Stomach (tissue), 9 donors: ENCODE data around the gene TCP1. TPM values are rescaled to one million over a fixed set of nuclear protein-coding genes. Genes with fewer than 3 reads are reported as not detected.
A peak's percentile ranks its signal among the peaks of the same experiment; 100 is the strongest.

Source experiments
- DNase-seq, 2 donors: peaks; one replicate each; pipeline versions ENCODE4 v3.0.0 to v3.0.0-alpha.2; 2013 to 2019
- H3K27ac ChIP-seq, 5 donors: fragments of 200-600 bp in 4 of 5; sonication (generic) in 4 of 5; one replicate each; pipeline ENCODE4 v1.5.1; 2013 to 2019; ENCODE audit warnings: mild to moderate bottlenecking in 1 of 5, moderate library complexity in 1 of 5
- H3K27me3 ChIP-seq, 3 donors: fragments of 200-600 bp; sonication (generic); one replicate each; pipeline ENCODE4 v1.5.1; 2017 to 2019; ENCODE audit warnings: mixed run types in 1 of 3
- H3K36me3 ChIP-seq, 4 donors: fragments of 200-600 bp; sonication (generic); 1 replicate in 3 of 4; 2 replicates in 1 of 4; pipeline ENCODE4 v1.5.1; 2016 to 2019
- H3K4me1 ChIP-seq, 4 donors: fragments of 200-600 bp; sonication (generic); one replicate each; pipeline ENCODE4 v1.5.1; 2016 to 2019
- H3K4me3 ChIP-seq, 4 donors: fragments of 200-600 bp; sonication (generic) in 3 of 4; one replicate each; pipeline ENCODE4 v1.5.1; 2016 to 2019; ENCODE audit warnings: mild to moderate bottlenecking in 1 of 4
- H3K9me3 ChIP-seq, 4 donors: fragments of 200-600 bp; sonication (generic); one replicate each; pipeline ENCODE4 v1.5.1; 2016 to 2019
- EP300 ChIP-seq: sonication (generic); formaldehyde crosslinking; IDR thresholded peaks from one replicate; pipeline ENCODE4 v1.6.1; 2017; ENCODE audit warnings: antibody characterized with exemption
- POLR2A ChIP-seq, 4 donors: fragments of 450-650 bp; IDR thresholded peaks; one replicate each; pipeline ENCODE4 v1.6.1; 2016; ENCODE audit warnings: antibody characterized with exemption in 4 of 4, control low read depth in 2 of 4, mild to moderate bottlenecking in 1 of 4, moderate library complexity in 1 of 4
- POLR2AphosphoS5 ChIP-seq, 3 donors: sonication (generic); formaldehyde crosslinking; IDR thresholded peaks; one replicate each; pipeline ENCODE4 v1.6.1; 2016; ENCODE audit warnings: antibody characterized with exemption in 3 of 3
- WGBS, 5 donors: extraction: QIAGEN DNeasy Blood & Tissue Kit in 3 of 5; methylation state at CpG; one replicate each; pipeline versions ENCODE4 v1.1.5 to v1.1.7; 2013 to 2018; 5-methylcytosine and 5-hydroxymethylcytosine counted together
- intact Hi-C: fragments of 100-400 bp; cut with DNase I; formaldehyde crosslinking; loops from one replicate; pipeline ENCODE4 v1.15.1; 2023; ENCODE audit warnings: low total_unique reads
- polyA plus RNA-seq, 3 donors: library from polyadenylated mRNA; stranded (reverse); fragments of 200-250 nt; gene quantifications; one replicate each; pipeline ENCODE4 v1.2.3, GENCODE V29; 2013
- total RNA-seq, 5 donors: library from RNA; depleted of rRNA; stranded (reverse); fragments of >200 nt; gene quantifications; one replicate each; pipeline versions ENCODE4 v1.1.0 to v1.2.3, GENCODE V29; 2014 to 2016
- TF ChIP-seq, protein P1 (sequence below), 7 experiments: fragments of 450-650 bp in 4 of 7; fragments of 200-600 bp in 3 of 7; sonication (generic) in 3 of 7; IDR thresholded peaks; one replicate each; pipeline ENCODE4 v1.5.1; 2016 to 2019; ENCODE audit warnings: antibody characterized with exemption in 7 of 7, control low read depth in 2 of 7, mild to moderate bottlenecking in 1 of 7
- donor health status: healthy with polysubstance abuse.
- donor health status: Bipolar disorder and iron deficiency.
- donor health status: healthy.

TCP1 gene
- total and polyA plus RNA-seq, 8 donors = 52.7 to 199 (median 110) TPM

GRCh38 chr6:159761129-159761872 lies 28.1 kb downstream of the TCP1 start:
- DNase-seq = peak; percentile 29 to 64
- H3K27ac ChIP-seq = peak overlapping the region; percentile 99 to 100 (median 99)
- 4 to 10% (median 8%) methylated on average over 33 to 45 of the region's 45 CpGs for WGBS, 5 donors

DNA sequence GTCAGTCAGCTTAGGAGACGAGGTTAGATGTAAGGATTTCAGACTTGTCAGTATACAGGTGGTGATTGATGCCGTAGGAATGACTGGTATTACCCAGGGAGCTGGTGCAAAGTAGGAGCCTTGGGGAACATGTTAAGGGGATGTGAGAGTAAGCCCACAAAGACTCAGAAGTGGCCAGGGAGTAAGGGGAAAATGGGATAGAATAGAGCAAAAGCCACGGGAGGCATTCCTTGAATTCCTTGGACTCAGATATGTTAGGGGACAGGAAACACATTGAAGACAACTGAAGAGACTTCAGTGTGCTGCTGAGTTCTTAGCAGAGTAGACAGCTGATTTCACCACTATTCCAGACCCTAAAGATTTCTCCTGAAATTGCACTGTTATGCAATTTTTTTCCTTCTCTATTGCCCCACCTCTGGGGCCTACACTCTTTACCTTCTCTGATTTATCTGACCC lies 28.8 kb downstream of the TCP1 start:
- TF ChIP-seq, protein P1, sequence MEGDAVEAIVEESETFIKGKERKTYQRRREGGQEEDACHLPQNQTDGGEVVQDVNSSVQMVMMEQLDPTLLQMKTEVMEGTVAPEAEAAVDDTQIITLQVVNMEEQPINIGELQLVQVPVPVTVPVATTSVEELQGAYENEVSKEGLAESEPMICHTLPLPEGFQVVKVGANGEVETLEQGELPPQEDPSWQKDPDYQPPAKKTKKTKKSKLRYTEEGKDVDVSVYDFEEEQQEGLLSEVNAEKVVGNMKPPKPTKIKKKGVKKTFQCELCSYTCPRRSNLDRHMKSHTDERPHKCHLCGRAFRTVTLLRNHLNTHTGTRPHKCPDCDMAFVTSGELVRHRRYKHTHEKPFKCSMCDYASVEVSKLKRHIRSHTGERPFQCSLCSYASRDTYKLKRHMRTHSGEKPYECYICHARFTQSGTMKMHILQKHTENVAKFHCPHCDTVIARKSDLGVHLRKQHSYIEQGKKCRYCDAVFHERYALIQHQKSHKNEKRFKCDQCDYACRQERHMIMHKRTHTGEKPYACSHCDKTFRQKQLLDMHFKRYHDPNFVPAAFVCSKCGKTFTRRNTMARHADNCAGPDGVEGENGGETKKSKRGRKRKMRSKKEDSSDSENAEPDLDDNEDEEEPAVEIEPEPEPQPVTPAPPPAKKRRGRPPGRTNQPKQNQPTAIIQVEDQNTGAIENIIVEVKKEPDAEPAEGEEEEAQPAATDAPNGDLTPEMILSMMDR (IDR thresholded peaks at IDR 0.05) = no peak
- no peak for TF ChIP-seq POLR2A (IDR thresholded peaks at IDR 0.05)
- TF ChIP-seq POLR2AphosphoS5 (IDR thresholded peaks at IDR 0.05) = no peak
- no peak for TF ChIP-seq EP300
- peak overlapping the region in 3 of 4 donors; percentile 79 to 85 (median 83) for H3K4me3 ChIP-seq
- intact Hi-C loops = no loop called here
- H3K36me3 ChIP-seq = peaks cover 15 to 51% (median 48%) of the 10 kb centered on the region in 4 donors
- peak in 1 of 2 donors; percentile 12 for DNase-seq
- H3K4me1 ChIP-seq = peaks cover 8 to 47% (median 31%) of the 10 kb centered on the region in 4 donors
- H3K27ac ChIP-seq = peak overlapping the region in 4 of 5 donors; percentile 99
- H3K27me3 ChIP-seq = no peaks in the 10 kb centered on the region
- no peaks in the 10 kb centered on the region for H3K9me3 ChIP-seq
- WGBS, 5 donors = 45 to 57% (median 47%) methylated on average over 3 of the region's 3 CpGs

More at GRCh38 chr6:159761129-159761872, 28.1 kb downstream of the TCP1 start:
- Histone ChIP-seq H3K9me3 (no peaks in the 10 kb centered on the region), H3K4me1 (peaks cover 8 to 50% (median 34%) of the 10 kb centered on the region in 4 donors), H3K36me3 (peaks cover 15 to 47% (median 41%) of the 10 kb centered on the region in 4 donors), H3K4me3 (peak overlapping the region; percentile 79 to 91 (median 84)), H3K27me3 (no peaks in the 10 kb centered on the region)
- intact Hi-C loops = no loop called here
- no peak for TF ChIP-seq EP300
- TF ChIP-seq POLR2AphosphoS5 (IDR thresholded peaks at IDR 0.05) = no peak
- TF ChIP-seq, protein P1 (IDR thresholded peaks at IDR 0.05) = no peak
- TF ChIP-seq POLR2A (IDR thresholded peaks at IDR 0.05) = no peak

DNA sequence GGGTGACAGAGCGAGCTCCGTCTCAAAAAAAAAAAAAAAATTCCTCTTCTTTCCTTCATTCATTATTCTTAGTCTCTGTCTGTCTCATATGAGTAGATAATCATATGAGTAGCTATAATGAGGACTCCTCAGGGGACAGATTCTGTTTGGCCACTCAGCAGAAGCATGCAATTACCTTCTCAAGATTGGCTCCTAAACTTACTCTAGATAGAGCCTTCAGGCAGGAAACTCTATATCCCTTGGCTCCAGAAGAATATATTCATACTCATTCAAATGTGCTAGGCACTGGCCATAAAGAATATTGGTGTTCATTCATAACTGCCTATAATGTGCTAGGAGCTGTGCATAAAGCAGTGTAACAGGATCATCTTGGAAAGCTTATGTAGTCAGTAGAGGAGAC lies 29.8 kb downstream of the TCP1 start:
- TF ChIP-seq EP300 (no peak), POLR2A (IDR thresholded peaks at IDR 0.05) (no peak), POLR2AphosphoS5 (IDR thresholded peaks at IDR 0.05) (no peak)
- TF ChIP-seq, protein P1 (IDR thresholded peaks at IDR 0.05) = no peak
- H3K27ac ChIP-seq = peak overlapping the region in 1 of 5 donors; percentile 99
- peaks cover 8 to 40% (median 29%) of the 10 kb centered on the region in 4 donors for H3K4me1 ChIP-seq
- no peak for DNase-seq
- WGBS, 5 donors = 58 to 86% (median 73%) methylated on average over 2 of the region's 2 CpGs; no CpG with 5 or more reads in 1 of the 5 donors
- peaks cover 22 to 54% (median 51%) of the 10 kb centered on the region in 4 donors for H3K36me3 ChIP-seq
- no peaks in the 10 kb centered on the region for H3K27me3 ChIP-seq
- intact Hi-C loops = loop anchor here (10.0 kb wide), 1 partner anchor 75 kb away; no protein-coding TSS in a partner anchor
- no peaks in the 10 kb centered on the region for H3K9me3 ChIP-seq
- no peak overlapping the region for H3K4me3 ChIP-seq

GRCh38 chr6:159758031-159759001 lies 31.1 kb downstream of the TCP1 start:
- DNase-seq = no peak
- WGBS, 5 donors = 86 to 94% (median 93%) methylated on average over 7 of the region's 7 CpGs
- no peak overlapping the region for H3K4me3 ChIP-seq
- no peaks in the 10 kb centered on the region for H3K9me3 ChIP-seq
- H3K27me3 ChIP-seq = no peaks in the 10 kb centered on the region
- peaks cover 31 to 59% (median 56%) of the 10 kb centered on the region in 4 donors for H3K36me3 ChIP-seq
- no peak for TF ChIP-seq POLR2A (IDR thresholded peaks at IDR 0.05)
- TF ChIP-seq, protein P1 (IDR thresholded peaks at IDR 0.05) = no peak
- intact Hi-C loops = loop anchor here (10.0 kb wide), 1 partner anchor 74 kb away; no protein-coding TSS in a partner anchor
- peak overlapping the region in 2 of 5 donors; percentile 13 to 15 for H3K27ac ChIP-seq
- H3K4me1 ChIP-seq = peaks cover 7 to 36% (median 23%) of the 10 kb centered on the region in 4 donors
